Psoas muscle (tissue), 8 donors: ENCODE results near the gene BAZ2A. TPM values are rescaled to one million over a fixed set of nuclear protein-coding genes. Genes with fewer than 3 reads are reported as not detected.

Experiments used
- ATAC-seq, 4 donors: fragments of 200-7000 bp; cut with Tn5 transposase; one replicate each; pipeline ENCODE4 v1.9.1; 2020; ENCODE audit warnings: moderate library complexity in 3 of 4, mild to moderate bottlenecking in 2 of 4
- DNase-seq, 2 donors: peaks; one replicate each; pipeline ENCODE4 v3.0.0-alpha.2; 2020
- H3K27ac ChIP-seq: fragments of 200-600 bp; one replicate; pipeline ENCODE4 v1.8.0; 2022
- H3K27me3 ChIP-seq, 3 donors: fragments of 200-600 bp in 1 of 3; one replicate each; pipeline versions ENCODE4 v1.6.1 to v1.8.0; 2013 to 2022; ENCODE audit warnings: low read length in 2 of 3, mild to moderate bottlenecking in 2 of 3, moderate library complexity in 1 of 3; ENCODE audit not compliant: insufficient read depth in 3 of 3
- H3K36me3 ChIP-seq, 2 donors: fragments of 200-600 bp in 1 of 2; one replicate each; pipeline versions ENCODE4 v1.6.1 to v1.8.0; 2013 to 2022; ENCODE audit warnings: low read depth in 1 of 2, mild to moderate bottlenecking in 1 of 2, moderate library complexity in 1 of 2; ENCODE audit not compliant: insufficient read depth in 1 of 2
- H3K4me1 ChIP-seq: fragments of 200-600 bp; one replicate; pipeline ENCODE4 v1.8.0; 2022
- H3K4me3 ChIP-seq: fragments of 200-600 bp; one replicate; pipeline ENCODE4 v1.8.0; 2022; ENCODE audit warnings: mild to moderate bottlenecking
- H3K9me3 ChIP-seq: fragments of 200-600 bp; one replicate; pipeline ENCODE4 v1.8.0; 2022
- whole genome bisulfite sequencing, 3 donors: extraction: QIAGEN DNeasy Blood & Tissue Kit; methylation state at CpG; one replicate each; pipeline versions ENCODE4 v1.1.6 to v1.1.7; 2013; 5-methylcytosine and 5-hydroxymethylcytosine counted together
- intact Hi-C, 2 donors: fragments of 100-400 bp; cut with DNase I; formaldehyde crosslinking; loops; one replicate each; pipeline versions ENCODE4 v1.11.0 to v1.14.2; 2022
- polyA plus RNA-seq, 3 donors: library from polyadenylated mRNA; stranded (reverse); fragments of 200-250 nt; gene quantifications; one replicate each; pipeline ENCODE4 v1.2.3, GENCODE V29; 2013
- total RNA-seq, 4 donors: library from RNA; stranded (reverse); fragmentation: NEBNext Ultra II Directional in 2 of 4; extraction: Animal tissue kit (Norgen Biotek cat#: 25700) in 2 of 4; gene quantifications; one replicate each; pipeline versions ENCODE4 v1.2.1 to v1.2.4, GENCODE V29; 2021 to 2023
- TF ChIP-seq, protein P1 (sequence below): fragments of 200-600 bp; IDR thresholded peaks from one replicate; pipeline ENCODE4 v1.8.0; 2022; ENCODE audit warnings: antibody characterized with exemption
- donor health status: healthy with polysubstance abuse.
- donor health status: DM: no; HTN: no; CAD: no; lungs with moderate emphysema.
- donor health status: Bipolar disorder and iron deficiency.
- donor health status: healthy.
- donor health status: DM: yes; HTN: yes; CAD: no.
- donor health status: DM: no; HTN: no; CAD: no.
- donor health status: DM: no; HTN: no; CAD: no.
- donor health status: DM: yes; HTN: yes; CAD: no.

Gene BAZ2A
- total and polyA plus RNA-seq, 7 donors = 10.0 to 53.8 (median 41.0) TPM

DNA sequence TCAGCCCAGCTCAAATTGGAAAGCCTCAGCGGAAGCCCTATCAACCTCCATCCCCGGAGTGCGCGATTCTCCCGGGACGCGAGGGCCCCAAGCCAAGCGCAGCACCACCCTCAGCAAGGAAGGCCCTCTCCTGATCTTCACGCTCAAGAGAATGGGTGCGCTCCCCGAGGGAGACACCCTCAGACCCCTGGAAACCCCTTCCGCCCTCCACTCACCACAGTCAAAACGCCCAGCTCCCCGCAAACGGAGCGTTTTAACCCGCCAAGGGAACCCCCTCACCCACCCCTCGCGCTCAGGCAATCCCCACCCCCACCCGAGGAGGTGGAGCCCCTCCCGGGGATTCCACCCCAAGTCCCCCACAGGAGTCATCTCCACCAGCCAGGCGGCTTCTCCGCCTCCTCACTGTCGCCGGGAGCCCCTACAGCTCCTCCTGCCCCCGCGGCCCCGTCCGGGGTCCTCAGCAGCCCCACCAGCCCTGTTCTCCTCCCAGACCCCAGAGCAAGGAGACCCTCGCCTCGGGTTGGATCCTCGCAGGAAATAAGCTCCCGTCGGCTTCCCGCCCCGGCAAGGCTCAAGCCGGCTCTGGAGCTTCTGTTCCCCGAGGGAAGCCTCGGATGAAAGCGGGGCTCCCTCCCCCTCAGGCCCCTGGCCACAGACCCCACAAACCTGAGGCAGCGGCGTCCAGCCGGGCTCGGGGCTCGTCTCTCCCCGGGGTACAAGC, 507 bp downstream of the BAZ2A start:
- TF ChIP-seq, protein P1, sequence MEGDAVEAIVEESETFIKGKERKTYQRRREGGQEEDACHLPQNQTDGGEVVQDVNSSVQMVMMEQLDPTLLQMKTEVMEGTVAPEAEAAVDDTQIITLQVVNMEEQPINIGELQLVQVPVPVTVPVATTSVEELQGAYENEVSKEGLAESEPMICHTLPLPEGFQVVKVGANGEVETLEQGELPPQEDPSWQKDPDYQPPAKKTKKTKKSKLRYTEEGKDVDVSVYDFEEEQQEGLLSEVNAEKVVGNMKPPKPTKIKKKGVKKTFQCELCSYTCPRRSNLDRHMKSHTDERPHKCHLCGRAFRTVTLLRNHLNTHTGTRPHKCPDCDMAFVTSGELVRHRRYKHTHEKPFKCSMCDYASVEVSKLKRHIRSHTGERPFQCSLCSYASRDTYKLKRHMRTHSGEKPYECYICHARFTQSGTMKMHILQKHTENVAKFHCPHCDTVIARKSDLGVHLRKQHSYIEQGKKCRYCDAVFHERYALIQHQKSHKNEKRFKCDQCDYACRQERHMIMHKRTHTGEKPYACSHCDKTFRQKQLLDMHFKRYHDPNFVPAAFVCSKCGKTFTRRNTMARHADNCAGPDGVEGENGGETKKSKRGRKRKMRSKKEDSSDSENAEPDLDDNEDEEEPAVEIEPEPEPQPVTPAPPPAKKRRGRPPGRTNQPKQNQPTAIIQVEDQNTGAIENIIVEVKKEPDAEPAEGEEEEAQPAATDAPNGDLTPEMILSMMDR = no peak
- peaks cover 0 to 12% of the 10 kb centered on the region in 2 donors for H3K36me3 ChIP-seq
- DNase-seq (peak; percentile 38 to 71), ATAC-seq (peak; percentile 43 to 73 (median 56))
- H3K4me1 ChIP-seq = peaks cover 48% of the 10 kb centered on the region
- intact Hi-C loops = loop anchor here in 1 of 2 donors (5.0 kb wide), 1 partner anchor 107 kb away; the partner anchor contains the start of gene RBMS2
- H3K27me3 ChIP-seq = no peaks in the 10 kb centered on the region
- H3K4me3 ChIP-seq = peak overlapping the region; percentile 82
- no peaks in the 10 kb centered on the region for H3K9me3 ChIP-seq
- H3K27ac ChIP-seq = peak overlapping the region; percentile 92
- 0 to 1% (median 0%) methylated on average over 46 of the region's 46 CpGs for WGBS, 3 donors

DNA sequence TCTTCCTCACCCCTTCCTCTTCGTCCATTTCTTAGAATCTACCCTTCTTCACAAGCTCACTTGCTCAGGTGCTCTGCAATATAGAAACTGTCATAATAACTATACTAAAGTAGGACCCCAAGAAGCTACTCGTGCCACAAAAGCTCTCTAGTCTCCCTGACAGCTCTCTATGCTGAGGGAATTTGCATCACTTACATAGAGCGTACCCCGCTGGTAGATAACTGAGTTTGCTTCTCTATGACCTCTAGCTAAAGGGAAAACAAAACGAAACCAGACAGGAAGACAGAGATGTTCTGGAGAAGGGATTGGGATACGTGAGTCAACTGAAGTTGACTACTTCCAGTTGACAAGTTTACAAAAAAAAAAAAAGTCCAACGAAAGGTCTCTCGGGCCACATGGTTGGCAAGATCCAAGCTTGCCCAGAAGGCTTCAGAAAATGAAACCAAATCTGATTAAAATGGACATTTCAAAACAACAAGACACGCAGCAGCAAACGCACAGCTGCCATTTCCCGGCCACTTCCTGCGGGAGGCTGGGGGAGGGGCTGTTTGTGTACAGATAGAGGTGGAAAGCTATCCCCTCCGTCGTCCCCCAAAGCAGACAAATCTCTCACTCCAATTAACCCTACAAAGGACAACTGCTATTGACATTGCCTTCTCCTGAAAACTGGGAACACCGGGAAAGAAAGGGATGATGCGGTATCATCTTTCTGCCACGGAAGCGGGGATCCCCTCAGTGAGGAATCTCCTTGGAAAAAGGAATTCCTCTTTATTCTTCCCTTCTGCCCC, 1.3 kb downstream of the BAZ2A start:
- H3K36me3 ChIP-seq = peaks cover 0 to 12% of the 10 kb centered on the region in 2 donors
- H3K27ac ChIP-seq = peak overlapping the region; percentile 92
- H3K4me3 ChIP-seq = peak overlapping the region; percentile 82
- TF ChIP-seq, protein P1 = no peak
- H3K4me1 ChIP-seq = peaks cover 45% of the 10 kb centered on the region
- 0 to 1% (median 1%) methylated on average over 18 of the region's 18 CpGs for WGBS, 3 donors
- ATAC-seq = peak; percentile 40 to 66 (median 54)
- peak; percentile 73 to 84 for DNase-seq
- no peaks in the 10 kb centered on the region for H3K27me3 ChIP-seq
- no peaks in the 10 kb centered on the region for H3K9me3 ChIP-seq
- intact Hi-C loops = no loop called here

DNA sequence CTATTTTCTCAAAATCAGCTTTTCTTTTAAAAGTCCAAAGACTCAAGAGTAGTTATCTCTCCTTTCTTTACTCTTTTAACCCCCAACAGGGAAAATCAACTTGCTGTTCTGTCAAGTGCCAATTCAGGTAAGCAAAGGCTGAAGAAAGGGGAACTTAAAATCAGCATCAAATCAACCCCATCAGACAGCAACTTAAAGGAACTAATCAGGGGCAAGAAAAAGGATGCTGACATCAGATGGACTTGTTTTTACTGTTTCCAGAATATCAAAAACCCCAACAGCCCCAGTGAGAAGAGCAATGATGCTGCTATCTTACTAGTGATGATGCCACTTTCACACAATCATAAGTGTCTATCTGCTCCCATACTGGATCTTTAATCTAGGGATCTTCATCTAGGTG, 3.4 kb downstream of the BAZ2A start:
- ATAC-seq = no peak
- H3K27me3 ChIP-seq = no peaks in the 10 kb centered on the region
- TF ChIP-seq, protein P1 = no peak
- intact Hi-C loops = no loop called here
- peaks cover 43% of the 10 kb centered on the region for H3K4me1 ChIP-seq
- no peak overlapping the region for H3K4me3 ChIP-seq
- no peak overlapping the region for H3K27ac ChIP-seq
- peaks cover 0 to 20% of the 10 kb centered on the region in 2 donors for H3K36me3 ChIP-seq
- no peak for DNase-seq
- no peaks in the 10 kb centered on the region for H3K9me3 ChIP-seq

DNA sequence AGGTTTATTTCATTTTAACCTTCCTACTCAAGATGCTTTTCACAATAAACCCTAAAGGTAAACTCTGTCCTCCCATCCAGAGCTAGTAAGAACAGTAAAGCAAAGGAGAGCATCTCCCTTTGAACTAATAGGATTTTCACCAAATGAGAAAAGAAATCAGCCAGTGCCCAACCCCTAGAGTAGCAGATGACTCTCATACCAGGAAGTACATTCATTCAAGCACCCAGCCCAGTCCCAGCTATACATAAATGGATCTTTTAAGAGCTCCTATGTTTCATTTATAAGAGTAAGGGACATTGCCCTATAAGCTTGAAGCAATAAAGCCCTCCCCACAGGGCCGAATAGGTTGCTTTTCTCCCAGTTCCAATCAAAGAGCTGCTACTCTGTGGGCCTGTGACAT, 7.6 kb downstream of the BAZ2A start:
- Histone ChIP-seq H3K9me3 (no peaks in the 10 kb centered on the region), H3K4me1 (peaks cover 32% of the 10 kb centered on the region), H3K4me3 (no peak overlapping the region), H3K27me3 (no peaks in the 10 kb centered on the region), H3K27ac (no peak overlapping the region), H3K36me3 (peaks cover 3 to 43% of the 10 kb centered on the region in 2 donors)
- 71 to 88% (median 85%) methylated on average over 1 of the region's 1 CpG for WGBS, 3 donors
- intact Hi-C loops = no loop called here
- ATAC-seq (no peak), DNase-seq (no peak)
- TF ChIP-seq, protein P1 = no peak
